ENCODE measurements around the gene HIVEP3.
"Not testable (repeated sequence)": the region's sequence is repeated elsewhere in the genome, so short reads cannot be mapped to it uniquely, and the experiment has no call there.

The HIVEP3 gene

DNA sequence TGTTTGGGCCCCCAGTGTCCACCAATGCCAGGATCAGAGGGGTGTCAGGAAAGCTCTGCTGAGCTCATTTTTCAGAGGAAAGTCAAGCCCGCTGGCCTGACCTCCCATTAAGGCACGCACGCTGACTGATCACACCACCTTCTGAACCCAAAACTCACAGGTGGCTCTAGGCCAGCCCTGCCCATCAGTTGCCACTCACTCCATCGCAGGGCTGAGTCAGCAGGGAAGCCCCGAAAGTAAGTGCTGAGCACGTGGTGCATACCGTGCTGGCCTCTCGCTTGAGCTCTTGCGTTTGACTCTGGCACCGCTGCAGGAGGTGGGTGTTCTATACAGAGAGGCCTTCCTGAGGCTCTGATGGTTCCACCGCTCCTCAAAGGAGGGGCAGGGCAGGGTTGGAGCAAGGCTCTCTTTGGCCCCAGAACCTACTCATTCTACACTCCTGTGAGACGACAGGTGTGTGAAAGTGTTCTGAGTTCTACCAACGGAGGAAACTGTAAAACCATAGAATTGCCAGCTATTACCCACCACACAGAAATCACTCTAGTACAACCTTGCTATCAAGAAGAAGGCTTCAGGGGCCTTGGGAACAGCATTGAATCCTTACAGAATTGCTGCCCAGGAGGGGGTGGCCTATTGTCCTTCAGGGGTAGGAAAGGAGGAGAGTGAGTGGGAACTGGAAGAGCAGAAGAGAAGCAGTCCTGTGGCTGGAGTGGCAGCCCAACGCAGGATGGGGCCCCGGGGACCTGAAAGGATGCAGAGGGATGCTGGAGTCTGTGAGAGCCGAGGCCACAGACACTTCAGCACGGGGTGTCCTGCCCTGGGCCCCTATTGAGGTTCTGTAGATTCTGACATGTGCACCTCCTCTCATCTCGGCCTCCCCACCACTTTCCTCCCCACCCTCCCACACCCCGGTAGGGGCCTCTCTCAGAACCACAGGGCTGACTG lies 219.5 kb downstream of the HIVEP3 start:
- H3K4me3 ChIP-seq (ENCODE audit: low read depth in 1 of 2, low read length in 2 of 2), result no peak overlapping the region
- no peak overlapping the region for H3K4me2 ChIP-seq (ENCODE audit: insufficient read depth, low read length)
- peak overlapping the region; percentile 40; the same call in 1 of the 2 replicates for H3K27ac ChIP-seq (ENCODE audit: low read length)
- peaks cover 98% of the 10 kb centered on the region for H3K79me2 ChIP-seq (ENCODE audit: insufficient read depth, low read length)
- no peaks in the 10 kb centered on the region for H3K9me3 ChIP-seq (ENCODE audit: insufficient read depth, low read length, severe bottlenecking)
- no peak overlapping the region for H3K9ac ChIP-seq (ENCODE audit: low read depth, low read length)
- ATAC-seq (ENCODE audit: insufficient read depth, low read depth) (no peak), DNase-seq (no peak)
- no peaks in the 10 kb centered on the region for H3K27me3 ChIP-seq (ENCODE audit: insufficient read depth, low read length, poor library complexity)
- no peak overlapping the region for H2AFZ ChIP-seq (ENCODE audit: low read depth, low read length)
- H3K4me1 ChIP-seq (ENCODE audit: insufficient read depth, low read length), result peaks cover 7% of the 10 kb centered on the region; the same call in 1 of the 2 replicates
- TF ChIP-seq, protein P1, sequence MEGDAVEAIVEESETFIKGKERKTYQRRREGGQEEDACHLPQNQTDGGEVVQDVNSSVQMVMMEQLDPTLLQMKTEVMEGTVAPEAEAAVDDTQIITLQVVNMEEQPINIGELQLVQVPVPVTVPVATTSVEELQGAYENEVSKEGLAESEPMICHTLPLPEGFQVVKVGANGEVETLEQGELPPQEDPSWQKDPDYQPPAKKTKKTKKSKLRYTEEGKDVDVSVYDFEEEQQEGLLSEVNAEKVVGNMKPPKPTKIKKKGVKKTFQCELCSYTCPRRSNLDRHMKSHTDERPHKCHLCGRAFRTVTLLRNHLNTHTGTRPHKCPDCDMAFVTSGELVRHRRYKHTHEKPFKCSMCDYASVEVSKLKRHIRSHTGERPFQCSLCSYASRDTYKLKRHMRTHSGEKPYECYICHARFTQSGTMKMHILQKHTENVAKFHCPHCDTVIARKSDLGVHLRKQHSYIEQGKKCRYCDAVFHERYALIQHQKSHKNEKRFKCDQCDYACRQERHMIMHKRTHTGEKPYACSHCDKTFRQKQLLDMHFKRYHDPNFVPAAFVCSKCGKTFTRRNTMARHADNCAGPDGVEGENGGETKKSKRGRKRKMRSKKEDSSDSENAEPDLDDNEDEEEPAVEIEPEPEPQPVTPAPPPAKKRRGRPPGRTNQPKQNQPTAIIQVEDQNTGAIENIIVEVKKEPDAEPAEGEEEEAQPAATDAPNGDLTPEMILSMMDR (IDR thresholded peaks at IDR 0.05; ENCODE audit: borderline replicate concordance, extremely low read depth, low read length, poor library complexity, severe bottlenecking), result no peak
- TF ChIP-seq EZH2 (IDR thresholded peaks at IDR 0.05; ENCODE audit: borderline replicate concordance, low read depth, low read length, severe bottlenecking), result no peak
- peaks cover 84% of the 10 kb centered on the region for H3K36me3 ChIP-seq (ENCODE audit: insufficient read depth, low read length)
- H4K20me1 ChIP-seq (ENCODE audit: insufficient read depth, low read length), result peaks cover 84% of the 10 kb centered on the region

DNA sequence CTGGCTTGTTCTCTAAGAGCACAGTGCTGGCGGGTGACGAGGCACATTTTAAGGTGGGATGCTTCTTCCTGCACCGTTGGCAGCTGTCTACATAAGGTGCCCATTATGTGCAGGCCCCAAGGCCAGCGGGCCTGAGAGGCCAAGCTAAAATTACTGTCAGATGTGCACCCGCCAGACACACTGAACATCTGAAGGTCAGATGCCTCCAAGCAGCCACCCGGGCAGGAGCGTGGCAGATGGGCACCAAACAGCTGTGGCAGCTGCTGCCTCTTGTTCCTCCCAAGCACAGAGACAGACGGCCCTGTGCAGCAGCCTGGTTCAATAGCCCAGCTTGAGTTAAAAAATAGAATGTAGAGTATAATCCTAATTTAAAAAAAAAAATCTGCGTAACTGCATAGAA lies 222.3 kb downstream of the HIVEP3 start:
- H4K20me1 ChIP-seq (ENCODE audit: insufficient read depth, low read length), result peaks cover 64% of the 10 kb centered on the region
- no peak overlapping the region for H3K4me2 ChIP-seq (ENCODE audit: insufficient read depth, low read length)
- TF ChIP-seq, protein P1 (IDR thresholded peaks at IDR 0.05; ENCODE audit: borderline replicate concordance, extremely low read depth, low read length, poor library complexity, severe bottlenecking), result no peak
- TF ChIP-seq EZH2 (IDR thresholded peaks at IDR 0.05; ENCODE audit: borderline replicate concordance, low read depth, low read length, severe bottlenecking), result no peak
- ATAC-seq (ENCODE audit: insufficient read depth, low read depth) (no peak), DNase-seq (no peak)
- peak overlapping the region; percentile 35 for H3K27ac ChIP-seq (ENCODE audit: low read length)
- no peak overlapping the region for H3K4me3 ChIP-seq (ENCODE audit: low read depth in 1 of 2, low read length in 2 of 2)
- H3K27me3 ChIP-seq (ENCODE audit: insufficient read depth, low read length, poor library complexity), result no peaks in the 10 kb centered on the region
- H3K9me3 ChIP-seq (ENCODE audit: insufficient read depth, low read length, severe bottlenecking), result no peaks in the 10 kb centered on the region
- H3K4me1 ChIP-seq (ENCODE audit: insufficient read depth, low read length), result peaks cover 9% of the 10 kb centered on the region
- H3K79me2 ChIP-seq (ENCODE audit: insufficient read depth, low read length), result peaks cover 91% of the 10 kb centered on the region
- peaks cover 73% of the 10 kb centered on the region for H3K36me3 ChIP-seq (ENCODE audit: insufficient read depth, low read length)
- H2AFZ ChIP-seq (ENCODE audit: low read depth, low read length), result no peak overlapping the region
- no peak overlapping the region for H3K9ac ChIP-seq (ENCODE audit: low read depth, low read length)

DNA sequence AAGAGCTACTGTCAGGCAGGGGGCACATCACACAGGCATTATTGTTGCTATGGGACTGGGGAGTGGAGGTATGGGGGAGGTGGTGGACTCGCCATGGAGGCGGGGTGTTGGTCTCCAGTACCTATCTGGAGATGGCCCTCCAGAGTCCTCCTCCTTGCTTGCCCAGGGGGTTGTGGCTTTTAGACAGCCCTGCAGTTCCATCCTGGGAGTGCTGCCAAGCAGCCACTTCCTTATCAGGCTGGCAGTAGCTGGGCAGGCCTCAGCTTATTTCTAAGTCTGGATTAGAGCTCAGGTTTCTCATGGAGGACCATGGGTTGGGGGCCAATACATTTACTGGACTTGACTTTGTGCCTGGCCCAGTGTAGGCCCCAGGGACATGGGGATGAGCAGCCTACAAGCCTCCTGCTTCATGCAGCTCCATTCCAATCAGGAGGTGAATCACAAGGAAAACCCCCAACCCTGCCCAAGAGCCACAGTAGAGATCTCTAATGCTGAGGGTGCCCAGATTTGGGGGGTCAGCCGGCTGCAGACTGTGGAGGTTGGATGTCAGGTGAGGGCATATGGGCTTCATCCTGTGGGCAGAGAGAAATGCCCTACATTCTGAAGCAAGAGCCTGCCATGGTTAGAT lies 223.5 kb downstream of the HIVEP3 start:
- peaks cover 21% of the 10 kb centered on the region for H3K4me1 ChIP-seq (ENCODE audit: insufficient read depth, low read length)
- no peak for TF ChIP-seq EZH2 (IDR thresholded peaks at IDR 0.05; ENCODE audit: borderline replicate concordance, low read depth, low read length, severe bottlenecking)
- TF ChIP-seq, protein P1 (IDR thresholded peaks at IDR 0.05; ENCODE audit: borderline replicate concordance, extremely low read depth, low read length, poor library complexity, severe bottlenecking), result no peak
- no peak overlapping the region for H3K4me3 ChIP-seq (ENCODE audit: low read depth in 1 of 2, low read length in 2 of 2)
- peak overlapping the region; percentile 48 for H3K27ac ChIP-seq (ENCODE audit: low read length)
- H3K27me3 ChIP-seq (ENCODE audit: insufficient read depth, low read length, poor library complexity), result no peaks in the 10 kb centered on the region
- peaks cover 53% of the 10 kb centered on the region for H4K20me1 ChIP-seq (ENCODE audit: insufficient read depth, low read length)
- H3K36me3 ChIP-seq (ENCODE audit: insufficient read depth, low read length), result peaks cover 63% of the 10 kb centered on the region
- peaks cover 89% of the 10 kb centered on the region for H3K79me2 ChIP-seq (ENCODE audit: insufficient read depth, low read length)
- DNase-seq (no peak), ATAC-seq (ENCODE audit: insufficient read depth, low read depth) (peak; percentile 55)
- no peaks in the 10 kb centered on the region for H3K9me3 ChIP-seq (ENCODE audit: insufficient read depth, low read length, severe bottlenecking)
- H3K4me2 ChIP-seq (ENCODE audit: insufficient read depth, low read length), result no peak overlapping the region
- H3K9ac ChIP-seq (ENCODE audit: low read depth, low read length), result no peak overlapping the region
- no peak overlapping the region for H2AFZ ChIP-seq (ENCODE audit: low read depth, low read length)

DNA sequence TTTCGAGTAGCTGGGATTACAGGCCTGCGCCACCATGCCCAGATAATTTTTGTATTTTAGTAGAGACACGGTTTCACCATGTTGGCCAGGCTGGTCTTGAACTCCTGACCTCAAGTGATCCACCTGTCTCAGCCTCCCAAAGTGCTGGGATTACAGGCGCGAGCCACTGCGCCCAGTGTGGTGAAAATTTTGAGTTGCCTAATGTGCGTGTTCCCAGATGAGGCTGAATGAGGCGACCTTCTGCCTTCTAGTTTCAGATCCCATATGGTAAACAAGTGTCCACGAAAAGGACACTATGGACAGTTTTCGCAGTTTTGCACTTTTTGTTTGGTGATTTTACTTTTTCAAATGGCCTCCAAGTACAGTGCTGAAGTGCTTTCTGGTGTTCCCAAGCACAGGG lies 226.8 kb downstream of the HIVEP3 start:
- peaks cover 21% of the 10 kb centered on the region for H4K20me1 ChIP-seq (ENCODE audit: insufficient read depth, low read length)
- not testable (repeated sequence) for ATAC-seq (ENCODE audit: insufficient read depth, low read depth); DNase-seq; H2AFZ ChIP-seq (ENCODE audit: low read depth, low read length); H3K4me2 ChIP-seq (ENCODE audit: insufficient read depth, low read length); H3K9ac ChIP-seq (ENCODE audit: low read depth, low read length); H3K4me3 ChIP-seq (ENCODE audit: low read depth in 1 of 2, low read length in 2 of 2); H3K9me3 ChIP-seq (ENCODE audit: insufficient read depth, low read length, severe bottlenecking); H3K27me3 ChIP-seq (ENCODE audit: insufficient read depth, low read length, poor library complexity)
- peak overlapping the region; percentile 39 for H3K27ac ChIP-seq (ENCODE audit: low read length)
- peaks cover 53% of the 10 kb centered on the region for H3K4me1 ChIP-seq (ENCODE audit: insufficient read depth, low read length)
- H3K36me3 ChIP-seq (ENCODE audit: insufficient read depth, low read length), result peaks cover 47% of the 10 kb centered on the region
- H3K79me2 ChIP-seq (ENCODE audit: insufficient read depth, low read length), result peaks cover 89% of the 10 kb centered on the region

Measured in DND-41 (cell line).